Measurements from ENCODE around the gene SMG1.
"Not testable (repeated sequence)": the region's sequence is repeated elsewhere in the genome, so short reads cannot be mapped to it uniquely, and the experiment has no call there.

SMG1 gene

GRCh38 chr16:18902044-18902443 is 24.2 kb downstream of the SMG1 start:
- H3K27ac ChIP-seq; POLR2A ChIA-PET (ENCODE audit: low non-redundant PET); DNase-seq (ENCODE audit: low spot score): not testable (repeated sequence)
- CTCF ChIA-PET, result interaction anchor here (0.6 to 0.7 kb wide), 2 partner anchors 18 to 39 kb away, joined by 3 read pairs; no protein-coding TSS in a partner anchor

GRCh38 chr16:18901194-18901593 is 25.0 kb downstream of the SMG1 start:
- CTCF ChIA-PET, result interaction anchor here (0.7 kb wide), 1 partner anchor 39 kb away, joined by 3 read pairs; no protein-coding TSS in a partner anchor
- POLR2A ChIA-PET (ENCODE audit: low non-redundant PET); DNase-seq (ENCODE audit: low spot score); H3K27ac ChIP-seq: not testable (repeated sequence)

- DNase-seq (ENCODE audit: low spot score); H3K27ac ChIP-seq; POLR2A ChIA-PET (ENCODE audit: low non-redundant PET): not testable (repeated sequence)
- CTCF ChIA-PET, result interaction anchor here (0.6 kb wide), 1 partner anchor 18 kb away, joined by 3 read pairs; no protein-coding TSS in a partner anchor
Measured at GRCh38 chr16:18884456-18884855, 41.8 kb downstream of the SMG1 start.

- H3K27ac ChIP-seq; CTCF ChIA-PET; POLR2A ChIA-PET (ENCODE audit: low non-redundant PET); DNase-seq (ENCODE audit: low spot score): not testable (repeated sequence)
Measured at GRCh38 chr16:18877734-18878133, 48.5 kb downstream of the SMG1 start.

- CTCF ChIA-PET; H3K27ac ChIP-seq; POLR2A ChIA-PET (ENCODE audit: low non-redundant PET); DNase-seq (ENCODE audit: low spot score): not testable (repeated sequence)
Measured at GRCh38 chr16:18877259-18877658, 48.9 kb downstream of the SMG1 start.

- POLR2A ChIA-PET (ENCODE audit: low non-redundant PET); H3K27ac ChIP-seq; CTCF ChIA-PET; DNase-seq (ENCODE audit: low spot score): not testable (repeated sequence)
Measured at GRCh38 chr16:18876301-18876700, 49.9 kb downstream of the SMG1 start.

- H3K27ac ChIP-seq; POLR2A ChIA-PET (ENCODE audit: low non-redundant PET); CTCF ChIA-PET; DNase-seq (ENCODE audit: low spot score): not testable (repeated sequence)
Measured at GRCh38 chr16:18869043-18869771, 57.0 kb downstream of the SMG1 start.

- CTCF ChIA-PET; DNase-seq (ENCODE audit: low spot score); H3K27ac ChIP-seq; POLR2A ChIA-PET (ENCODE audit: low non-redundant PET): not testable (repeated sequence)
Measured at GRCh38 chr16:18866277-18866823, 59.9 kb downstream of the SMG1 start.

GRCh38 chr16:18862891-18863290 is 63.3 kb downstream of the SMG1 start:
- DNase-seq (ENCODE audit: low spot score); H3K27ac ChIP-seq; POLR2A ChIA-PET (ENCODE audit: low non-redundant PET); CTCF ChIA-PET: not testable (repeated sequence)

- CTCF ChIA-PET, result no interaction called here
- POLR2A ChIA-PET (ENCODE audit: low non-redundant PET), result no interaction called here
- no peak for TF ChIP-seq CTCF (conservative IDR thresholded peaks at IDR 0.05; ENCODE audit: low read depth)
Measured at GRCh38 chr16:18855196-18855595, 71.0 kb downstream of the SMG1 start.

GRCh38 chr16:18853694-18854093 is 72.5 kb downstream of the SMG1 start:
- H3K27ac ChIP-seq, result no peak overlapping the region
- no peak for DNase-seq (ENCODE audit: low spot score)
- POLR2A ChIA-PET (ENCODE audit: low non-redundant PET), result no interaction called here
- no peak for TF ChIP-seq CTCF (conservative IDR thresholded peaks at IDR 0.05; ENCODE audit: low read depth)
- CTCF ChIA-PET, result interaction anchor here (0.5 kb wide), 1 partner anchor 130 kb away, joined by 3 read pairs; the partner anchor contains the start of gene TMC7

More at GRCh38 chr16:18855196-18855595, 71.0 kb downstream of the SMG1 start:
- no peak overlapping the region for H3K27ac ChIP-seq
- no peak for DNase-seq (ENCODE audit: low spot score)

Data from RWPE1 (cell line).